WERI-Rb-1 (cell line): Measurements from ENCODE around the gene CHMP2A.

Source experiments
- DNase-seq: peaks from one replicate; pipeline ENCODE4 v3.0.0-alpha.2; 2020
- H3K27ac ChIP-seq: fragments of 250-450 bp; sonication (Bioruptor Pico); 2 replicates; pipeline ENCODE4 v1.5.1; 2020; ENCODE audit warnings: mild to moderate bottlenecking, moderate library complexity
- H3K27me3 ChIP-seq: fragments of 250-450 bp; sonication (Bioruptor Pico); 2 replicates; pipeline ENCODE4 v1.5.1; 2021; ENCODE audit warnings: mild to moderate bottlenecking, low read depth, moderate library complexity; ENCODE audit not compliant: insufficient read depth, severe bottlenecking
- H3K36me3 ChIP-seq: fragments of 250-450 bp; sonication (Bioruptor Pico); 2 replicates; pipeline ENCODE4 v1.5.1; 2020; ENCODE audit warnings: mild to moderate bottlenecking, moderate library complexity
- H3K4me3 ChIP-seq: 2 replicates; pipeline ENCODE4 v1.5.1; 2011; ENCODE audit warnings: low read depth, mild to moderate bottlenecking, control low read depth, low read length
- H3K9me3 ChIP-seq: fragments of 250-450 bp; sonication (Bioruptor Pico); 2 replicates; pipeline ENCODE4 v1.5.1; 2021; ENCODE audit warnings: mild to moderate bottlenecking, moderate library complexity; ENCODE audit not compliant: severe bottlenecking
- CTCF ChIP-seq: IDR thresholded peaks from 2 replicates; pipeline ENCODE4 v1.5.1; 2011; ENCODE audit warnings: low read depth, mild to moderate bottlenecking, control low read depth, inconsistent platforms, low read length

CHMP2A gene

DNA sequence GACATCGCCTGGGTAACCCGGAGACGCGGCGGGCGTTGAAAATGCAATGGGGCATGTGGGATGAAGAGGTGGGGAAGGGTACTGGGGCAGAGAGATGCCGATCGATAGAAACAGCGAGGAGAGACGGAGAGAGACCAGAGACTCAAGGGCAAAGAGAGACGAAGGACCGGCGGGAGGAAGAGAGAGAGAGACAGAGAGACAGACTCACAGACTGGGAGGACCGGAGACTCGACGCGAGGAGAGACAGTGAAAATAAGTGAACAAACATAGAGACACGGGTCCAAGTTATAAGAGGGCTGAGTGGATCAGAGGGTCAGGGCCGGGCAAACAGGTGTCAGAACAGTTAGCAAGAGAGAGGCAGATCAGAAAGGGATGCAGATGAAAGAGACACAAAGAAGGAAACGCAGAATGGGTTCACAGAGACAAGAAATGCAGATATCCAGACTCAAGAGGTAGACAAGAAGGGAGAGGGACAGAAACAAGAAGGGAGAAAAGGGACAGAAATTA is 18.8 kb upstream of the CHMP2A start:
- no peak for TF ChIP-seq CTCF
- no peaks in the 10 kb centered on the region for H3K27me3 ChIP-seq
- DNase-seq, result no peak
- no peaks in the 10 kb centered on the region for H3K9me3 ChIP-seq
- H3K27ac ChIP-seq, result peak overlapping the region; percentile 97
- H3K4me3 ChIP-seq, result peak overlapping the region; percentile 76
- peaks cover 24% of the 10 kb centered on the region for H3K36me3 ChIP-seq

GRCh38 chr19:58572818-58573657 is 18.1 kb upstream of the CHMP2A start, which contains the start of gene MZF1:
MZF1 (minus strand) TSS chr19:58573335; CDS start chr19:58571389, 1,946 bp downstream.
- peak within 1 kb of the TSS; percentile 97 for H3K27ac ChIP-seq
- DNase-seq, result peak; percentile 100
- no peaks in the 10 kb centered on the region for H3K9me3 ChIP-seq
- no peaks in the 10 kb centered on the region for H3K27me3 ChIP-seq
- H3K36me3 ChIP-seq, result peaks cover 24% of the 10 kb centered on the region
- TF ChIP-seq CTCF, result no peak
- peak within 1 kb of the TSS; percentile 76 for H3K4me3 ChIP-seq

GRCh38 chr19:58572026-58572817 is 17.3 kb upstream of the CHMP2A start:
- no peak for DNase-seq
- H3K27ac ChIP-seq, result peak overlapping the region; percentile 97
- no peak for TF ChIP-seq CTCF
- peaks cover 28% of the 10 kb centered on the region for H3K36me3 ChIP-seq
- peak overlapping the region; percentile 76 for H3K4me3 ChIP-seq
- no peaks in the 10 kb centered on the region for H3K27me3 ChIP-seq
- H3K9me3 ChIP-seq, result no peaks in the 10 kb centered on the region

GRCh38 chr19:58571575-58571947 is 16.7 kb upstream of the CHMP2A start:
- no peaks in the 10 kb centered on the region for H3K27me3 ChIP-seq
- H3K4me3 ChIP-seq, result no peak overlapping the region
- H3K36me3 ChIP-seq, result peaks cover 31% of the 10 kb centered on the region
- H3K9me3 ChIP-seq, result no peaks in the 10 kb centered on the region
- H3K27ac ChIP-seq, result no peak overlapping the region
- no peak for DNase-seq
- TF ChIP-seq CTCF, result no peak

- no peaks in the 10 kb centered on the region for H3K9me3 ChIP-seq
- no peaks in the 10 kb centered on the region for H3K27me3 ChIP-seq
- no peak overlapping the region for H3K27ac ChIP-seq
- DNase-seq, result peak; percentile 5
- peaks cover 31% of the 10 kb centered on the region for H3K36me3 ChIP-seq
- no peak overlapping the region for H3K4me3 ChIP-seq
- TF ChIP-seq CTCF, result no peak
Measured at GRCh38 chr19:58570770-58571574, 16.1 kb upstream of the CHMP2A start.
